Measurements from ENCODE around the gene DNAJC16.

The DNAJC16 gene

DNA sequence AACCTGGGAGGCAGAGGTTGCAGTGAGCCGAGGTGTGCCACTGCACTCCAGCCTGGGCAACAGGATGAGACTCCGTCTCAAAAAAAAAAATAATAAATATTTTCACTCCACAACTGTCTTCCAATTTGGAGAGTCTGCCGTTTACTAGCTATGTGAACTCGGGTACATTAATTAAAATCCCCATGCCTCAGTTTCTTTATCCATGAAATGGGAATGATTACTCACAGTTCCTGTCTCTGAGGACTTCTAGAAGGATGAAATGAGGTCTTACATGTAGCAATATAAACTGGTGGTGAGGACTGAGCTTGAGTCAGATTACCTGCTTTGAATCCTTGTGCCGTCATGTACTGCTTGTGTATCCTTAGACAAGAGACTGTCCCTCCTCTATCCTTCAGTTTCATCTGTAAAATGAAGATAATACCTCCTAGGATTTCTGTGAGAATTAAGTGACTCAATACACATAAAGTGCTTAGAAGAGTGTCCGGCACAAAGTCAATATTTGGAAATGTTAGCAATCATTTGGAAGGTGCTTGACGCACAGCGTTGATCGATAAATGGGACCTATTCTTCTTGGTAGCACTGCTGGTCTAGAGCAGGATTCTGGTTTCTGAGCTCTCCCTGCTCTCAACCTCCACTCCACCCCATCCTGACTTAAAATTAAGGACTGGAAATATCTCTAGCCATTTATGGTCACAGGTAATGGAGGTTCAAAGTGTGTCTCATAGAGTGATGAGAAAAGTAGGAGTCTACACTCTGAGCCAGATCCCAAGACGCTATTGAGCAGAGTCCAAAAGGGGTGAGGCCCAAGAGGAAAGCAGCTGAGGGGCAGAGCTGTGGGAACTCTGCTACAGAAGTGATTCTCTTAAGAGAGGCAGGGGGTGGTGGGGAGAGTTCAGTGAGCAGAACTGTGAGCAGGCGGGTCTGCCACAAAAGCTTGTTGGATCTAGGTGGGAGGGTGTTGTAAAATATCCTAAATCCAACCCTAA lies 79.0 kb downstream of the DNAJC16 start:
- no peak overlapping the region for H3K4me3 ChIP-seq (replicated peaks in 1 of 2; ENCODE audit: low read depth in 2 of 2, low read length in 2 of 2)
- TF ChIP-seq, protein P1, sequence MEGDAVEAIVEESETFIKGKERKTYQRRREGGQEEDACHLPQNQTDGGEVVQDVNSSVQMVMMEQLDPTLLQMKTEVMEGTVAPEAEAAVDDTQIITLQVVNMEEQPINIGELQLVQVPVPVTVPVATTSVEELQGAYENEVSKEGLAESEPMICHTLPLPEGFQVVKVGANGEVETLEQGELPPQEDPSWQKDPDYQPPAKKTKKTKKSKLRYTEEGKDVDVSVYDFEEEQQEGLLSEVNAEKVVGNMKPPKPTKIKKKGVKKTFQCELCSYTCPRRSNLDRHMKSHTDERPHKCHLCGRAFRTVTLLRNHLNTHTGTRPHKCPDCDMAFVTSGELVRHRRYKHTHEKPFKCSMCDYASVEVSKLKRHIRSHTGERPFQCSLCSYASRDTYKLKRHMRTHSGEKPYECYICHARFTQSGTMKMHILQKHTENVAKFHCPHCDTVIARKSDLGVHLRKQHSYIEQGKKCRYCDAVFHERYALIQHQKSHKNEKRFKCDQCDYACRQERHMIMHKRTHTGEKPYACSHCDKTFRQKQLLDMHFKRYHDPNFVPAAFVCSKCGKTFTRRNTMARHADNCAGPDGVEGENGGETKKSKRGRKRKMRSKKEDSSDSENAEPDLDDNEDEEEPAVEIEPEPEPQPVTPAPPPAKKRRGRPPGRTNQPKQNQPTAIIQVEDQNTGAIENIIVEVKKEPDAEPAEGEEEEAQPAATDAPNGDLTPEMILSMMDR (IDR thresholded peaks at IDR 0.05; ENCODE audit: low read depth, low read length): no peak

DNA sequence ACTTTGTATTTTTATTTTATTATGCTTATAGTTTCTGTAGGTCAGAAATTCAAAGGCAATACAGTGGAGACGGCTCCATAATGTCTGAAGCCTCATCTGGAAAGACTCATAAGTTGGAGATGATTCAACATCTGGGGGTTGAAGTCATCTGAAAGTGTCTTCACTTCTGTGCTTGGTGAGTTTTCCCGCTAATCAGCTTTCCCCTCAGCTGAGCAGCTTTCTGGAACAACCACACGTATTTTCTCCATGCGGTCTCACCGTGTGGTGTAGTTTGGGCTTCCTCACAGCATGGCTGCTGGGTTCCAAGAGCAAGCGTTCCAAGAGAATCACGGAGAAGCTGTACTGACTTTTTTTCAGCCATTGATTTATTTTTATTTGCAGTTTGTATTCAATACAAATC lies 83.0 kb downstream of the DNAJC16 start:
- TF ChIP-seq, protein P1 (IDR thresholded peaks at IDR 0.05; ENCODE audit: low read depth, low read length): no peak
- DNase-seq (ENCODE audit: low read depth in 2 of 2): peak in 1 of 2 donors; percentile 11
- no peak overlapping the region for H3K4me3 ChIP-seq (replicated peaks in 1 of 2; ENCODE audit: low read depth in 2 of 2, low read length in 2 of 2)

More for the DNA sequence above, 79.0 kb downstream of the DNAJC16 start:
- DNase-seq (ENCODE audit: low read depth in 2 of 2): no peak

DNA sequence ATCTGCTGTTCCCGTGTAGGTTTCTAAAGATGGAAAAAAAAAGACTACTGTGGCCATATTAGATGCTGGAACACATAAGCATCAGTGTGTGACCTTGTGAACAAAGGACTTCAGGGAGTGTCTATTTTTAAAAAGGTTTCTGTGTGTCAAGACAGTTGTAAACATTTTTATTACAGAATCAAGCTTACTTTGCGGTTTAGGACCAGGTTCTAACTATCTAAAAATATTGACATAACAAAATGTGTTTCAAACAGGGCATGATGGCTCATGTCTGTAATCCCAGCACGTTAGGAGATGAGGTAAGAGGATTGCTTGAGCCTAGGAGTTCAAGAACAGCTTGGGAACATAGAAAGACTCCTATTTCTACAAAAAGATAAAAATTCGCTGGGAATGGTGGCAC lies 83.5 kb downstream of the DNAJC16 start:
- no peak overlapping the region for H3K4me3 ChIP-seq (replicated peaks in 1 of 2; ENCODE audit: low read depth in 2 of 2, low read length in 2 of 2)
- TF ChIP-seq, protein P1 (IDR thresholded peaks at IDR 0.05; ENCODE audit: low read depth, low read length): no peak
- no peak for DNase-seq (ENCODE audit: low read depth in 2 of 2)

DNA sequence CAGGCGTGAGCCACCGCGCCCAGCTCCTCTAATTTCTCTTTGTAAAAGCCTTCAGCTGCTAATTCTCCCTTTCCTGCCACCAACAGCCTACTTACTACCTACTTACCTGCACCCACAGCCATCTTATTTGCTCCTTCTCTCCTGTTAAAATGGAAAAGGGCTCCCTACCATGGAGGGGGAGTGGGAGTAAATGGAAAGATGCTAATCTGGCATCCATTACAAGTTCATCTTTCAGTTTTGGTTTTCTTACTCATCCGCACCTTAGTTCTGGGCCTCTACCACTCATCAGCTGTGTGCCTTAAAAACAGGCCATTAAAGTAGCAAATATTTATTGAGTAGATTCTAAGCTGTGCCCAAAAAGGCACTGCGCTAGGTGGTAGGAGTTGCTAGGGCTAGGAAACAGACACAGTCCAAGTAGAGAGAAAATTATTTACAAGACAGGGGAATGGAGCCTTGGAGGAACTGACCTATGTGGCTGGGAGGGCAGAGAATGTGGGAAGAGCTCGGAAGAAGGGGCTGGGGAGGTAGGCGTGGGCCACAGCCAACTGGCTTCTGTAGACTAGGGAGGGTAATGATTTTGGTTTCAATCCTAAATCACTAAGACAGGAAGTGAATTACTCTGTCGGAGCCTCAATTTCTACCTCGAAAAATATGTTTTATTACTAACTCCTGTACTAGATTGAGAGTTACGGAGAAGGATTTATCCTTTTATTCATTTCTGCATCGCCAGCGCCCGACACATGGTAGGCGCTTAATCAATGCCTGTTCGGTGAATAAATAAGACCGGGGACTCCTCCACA lies 89.9 kb downstream of the DNAJC16 start:
- DNase-seq (ENCODE audit: low read depth in 2 of 2): peak in 1 of 2 donors; percentile 64
- TF ChIP-seq, protein P1 (IDR thresholded peaks at IDR 0.05; ENCODE audit: low read depth, low read length): no peak
- H3K4me3 ChIP-seq (replicated peaks in 1 of 2; ENCODE audit: low read depth in 2 of 2, low read length in 2 of 2): peak overlapping the region; percentile 45 to 46

DNA sequence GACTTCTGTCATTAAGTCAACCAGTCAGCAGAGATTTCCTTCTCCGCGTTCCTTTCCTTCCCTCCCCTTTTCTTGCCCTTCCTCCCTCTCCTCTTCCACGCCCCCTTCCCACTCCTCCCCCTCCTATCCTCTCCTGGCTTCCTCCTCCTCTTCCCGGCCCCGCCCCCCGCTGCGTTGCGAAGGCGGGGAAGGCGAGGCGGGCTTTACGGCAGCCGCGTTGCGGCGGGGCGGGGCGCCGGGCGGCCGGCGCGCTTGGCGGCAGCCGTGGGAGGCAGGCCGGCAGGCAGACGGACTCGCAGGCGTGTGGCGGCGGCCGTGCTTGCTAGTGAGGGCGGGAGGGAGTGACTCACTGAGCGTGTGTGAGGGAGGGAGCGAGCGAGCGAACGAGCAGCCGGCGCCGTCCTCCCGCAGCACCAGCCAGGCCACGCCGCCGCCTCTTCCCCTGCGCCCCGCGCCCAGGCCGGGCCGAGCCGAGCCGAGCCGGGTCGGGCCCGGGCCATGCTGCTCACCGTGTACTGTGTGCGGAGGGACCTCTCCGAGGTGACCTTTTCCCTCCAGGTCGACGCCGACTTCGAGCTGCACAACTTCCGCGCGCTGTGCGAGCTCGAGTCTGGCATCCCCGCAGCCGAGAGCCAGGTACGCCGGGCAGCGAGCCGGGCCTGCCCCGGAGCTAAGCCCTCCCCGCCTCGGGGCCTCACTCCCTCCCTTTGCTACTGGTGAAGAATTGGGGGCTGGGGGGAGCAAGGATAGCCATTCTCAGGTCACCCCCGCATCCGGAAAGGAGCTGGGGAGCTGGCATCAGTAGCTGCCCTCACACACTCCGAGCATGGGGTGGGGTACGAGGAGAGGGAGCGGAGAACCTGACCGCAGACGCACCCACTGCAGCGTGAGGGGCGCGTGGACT lies 90.8 kb downstream of the DNAJC16 start, which contains the start of gene DDI2:
TSS of gene DDI2 (plus strand) at position 286 of the 904 bp plus-strand sequence. CDS start at position 499, 213 bp downstream.
- peak; percentile 98 to 99 for DNase-seq (ENCODE audit: low read depth in 2 of 2)
- TF ChIP-seq, protein P1 (IDR thresholded peaks at IDR 0.05; ENCODE audit: low read depth, low read length): no peak
- peak within 1 kb of the TSS; percentile 96 for H3K4me3 ChIP-seq (replicated peaks in 1 of 2; ENCODE audit: low read depth in 2 of 2, low read length in 2 of 2)
